Activated T-helper 1 cell treated with anti-CD3 and anti-CD28 coated beads, Interleukin-2, amount 50 U/mL, for 16 hours (primary cell): Measurements from ENCODE around the gene REPIN1.

Source experiments
- DNase-seq, 2 donors: peaks; one replicate each; pipeline ENCODE4 v3.0.0-alpha.2; 2020; ENCODE audit warnings: low read depth in 1 of 2, low spot score in 1 of 2

REPIN1 gene

DNA sequence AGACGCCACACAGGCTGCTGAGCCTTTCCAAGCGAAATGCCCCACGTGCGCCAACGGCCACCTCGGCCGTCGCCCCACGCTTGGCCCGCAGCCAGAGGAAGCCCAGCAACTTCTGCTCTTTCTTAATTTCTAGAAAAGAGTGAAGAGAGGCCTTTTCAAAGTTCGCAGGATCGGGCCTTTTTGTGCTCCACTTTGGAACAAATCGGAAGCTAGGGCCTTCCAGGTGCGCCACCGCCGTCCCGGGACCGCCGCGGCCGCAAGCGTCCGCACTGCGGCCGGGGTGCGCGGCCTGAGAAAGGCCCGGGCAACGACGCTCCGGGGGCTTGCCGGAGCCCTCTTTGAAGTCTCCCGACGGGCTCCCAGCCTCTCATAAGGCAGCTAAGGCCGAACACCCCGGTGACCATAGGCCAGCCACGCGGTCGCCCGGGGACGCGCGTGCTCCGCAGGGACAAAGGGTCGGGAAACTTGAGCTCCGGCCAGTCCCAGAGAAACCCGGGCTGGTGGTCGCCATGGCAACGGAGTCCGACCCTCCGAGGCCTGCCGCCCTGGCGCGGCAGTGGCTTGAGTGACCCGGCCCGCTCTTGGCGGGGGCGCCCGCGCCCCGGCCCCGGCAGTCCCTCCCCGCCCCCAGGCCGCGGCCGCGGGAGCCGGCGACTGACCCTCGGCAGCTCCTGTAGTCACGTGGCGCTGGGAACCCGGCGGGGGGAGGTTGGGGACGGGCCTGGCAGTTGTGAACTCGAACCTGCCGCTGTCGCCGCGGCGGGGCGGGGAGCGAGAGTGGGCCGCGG lies at the start of gene REPIN1:
REPIN1 (plus strand) TSS at position 727 of the 788 bp plus-strand sequence. CDS start 890 bp downstream, outside the sequence.
- DNase-seq: peak; percentile 55 to 67

GRCh38 chr7:150321788-150322113 lies 46.9 kb upstream of the REPIN1 start:
- no peak for DNase-seq

DNA sequence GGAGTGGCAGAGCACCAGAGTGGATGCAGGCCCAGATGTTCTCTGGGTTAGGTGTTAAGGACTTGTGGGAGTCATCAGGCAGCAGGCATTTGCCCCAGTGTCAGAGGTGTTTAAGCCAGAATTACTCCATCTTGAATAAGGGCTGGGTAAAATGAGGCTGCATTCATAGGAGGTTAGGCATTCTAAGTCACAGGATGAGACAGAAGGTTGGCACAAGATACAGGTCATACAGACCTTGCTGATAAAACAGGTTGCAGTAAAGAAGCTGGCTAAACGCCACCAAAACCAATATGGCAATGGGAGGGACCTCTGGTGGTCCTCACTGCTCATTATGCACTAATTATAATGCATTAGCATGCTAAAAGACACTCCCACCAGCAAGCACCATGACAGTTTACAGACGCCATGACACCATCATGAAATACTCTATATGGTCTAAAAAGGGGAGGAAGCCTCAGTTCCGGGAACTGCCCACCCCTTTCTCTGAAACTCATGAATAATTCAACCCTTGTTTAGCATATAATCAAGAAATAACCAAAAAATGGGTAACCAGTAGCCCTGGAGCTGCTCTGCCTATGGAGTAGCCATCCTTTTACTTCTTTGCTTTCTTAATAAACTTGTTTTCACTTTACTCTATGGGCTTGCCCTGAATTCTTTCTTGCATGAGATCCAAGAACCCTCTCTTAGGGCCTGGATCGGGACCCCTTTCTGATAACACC lies 46.3 kb upstream of the REPIN1 start:
- peak in 1 of 2 donors; percentile 25 for DNase-seq

DNA sequence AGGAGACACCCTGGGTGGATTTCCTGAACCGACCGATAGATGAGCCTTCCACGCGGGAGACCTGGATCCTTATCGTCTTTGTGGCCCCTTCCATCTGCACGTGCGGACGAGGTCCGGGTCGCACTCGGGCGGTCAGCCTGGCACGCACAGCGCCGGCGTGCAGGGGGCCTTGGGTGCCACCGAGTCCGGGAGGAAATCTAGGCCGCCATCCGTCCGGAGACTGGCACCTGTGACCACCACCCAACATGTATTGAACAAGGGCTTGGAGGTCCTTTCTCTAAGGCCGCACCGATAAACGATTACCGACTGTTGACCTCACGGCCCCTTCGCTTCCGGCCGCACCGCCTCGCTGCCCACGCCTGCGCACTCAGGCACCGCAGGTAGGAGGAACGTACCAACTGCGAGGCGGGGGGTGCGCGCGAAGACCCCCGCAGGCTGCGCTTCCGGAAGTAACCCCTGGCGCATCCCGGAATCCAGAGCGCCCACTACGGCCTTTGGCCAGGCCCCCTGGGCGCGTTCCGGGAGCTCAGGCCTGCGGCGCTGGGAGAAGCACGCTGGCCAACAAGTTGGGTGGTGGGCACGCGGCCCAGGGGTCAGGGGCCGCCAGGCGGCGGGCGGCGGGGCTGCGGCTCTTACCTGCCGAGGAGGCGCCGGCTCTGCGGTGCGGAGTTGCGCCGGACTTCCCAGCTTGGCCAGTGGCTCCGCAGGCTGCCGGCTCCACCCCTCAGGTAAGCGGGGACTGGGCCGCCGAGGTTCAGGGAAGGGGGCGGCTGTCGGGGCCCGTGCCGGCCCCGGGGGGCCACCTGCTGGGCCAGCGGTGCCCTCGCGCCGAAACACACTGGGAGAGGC lies 45.6 kb upstream of the REPIN1 start, which contains the start of the genes ACTR3C and LRRC61:
ACTR3C (minus strand) TSS at position 713 of the 849 bp plus-strand sequence. CDS start 28,249 bp downstream, outside the sequence.
LRRC61 (plus strand) TSS at position 523 of the 849 bp plus-strand sequence. CDS start 13,507 bp downstream, outside the sequence.
- peak; percentile 29 to 36 for DNase-seq

DNA sequence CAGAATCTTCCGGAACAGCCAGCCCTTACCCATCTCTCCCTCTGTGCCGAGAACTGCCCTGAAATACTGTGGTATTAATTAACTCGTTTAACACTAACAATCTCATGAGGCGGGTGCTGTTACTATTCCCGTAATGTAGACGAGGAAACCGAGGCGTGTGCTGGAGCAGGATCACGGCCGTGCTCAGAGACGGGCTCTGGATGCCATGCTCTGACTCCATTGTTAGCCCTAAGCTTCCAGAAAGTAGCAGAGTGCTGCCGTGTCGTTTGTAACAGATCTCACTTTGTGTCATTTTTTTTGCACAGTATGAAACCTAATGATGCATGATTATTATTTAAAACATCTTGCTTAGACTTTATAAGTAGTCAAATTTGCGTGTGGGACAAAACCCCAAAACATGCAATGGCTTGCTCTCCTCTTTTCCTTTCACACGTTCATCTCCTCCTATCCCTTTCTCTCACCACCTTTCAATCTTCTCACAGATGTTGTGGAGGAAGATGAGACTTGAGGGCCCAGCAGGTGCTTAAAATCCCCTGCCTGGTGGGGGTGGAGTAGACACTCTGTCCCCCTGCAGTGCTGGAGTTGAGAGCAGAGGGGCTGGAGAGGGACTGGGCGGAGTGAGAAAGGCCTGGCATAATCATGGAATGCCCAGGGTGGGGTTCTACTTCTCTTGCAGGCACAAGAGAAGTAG lies 44.8 kb upstream of the REPIN1 start:
- DNase-seq: no peak

- no peak for DNase-seq
These were observed 44.2 kb upstream of the REPIN1 start for GRCh38 chr7:150324373-150324961.

DNA sequence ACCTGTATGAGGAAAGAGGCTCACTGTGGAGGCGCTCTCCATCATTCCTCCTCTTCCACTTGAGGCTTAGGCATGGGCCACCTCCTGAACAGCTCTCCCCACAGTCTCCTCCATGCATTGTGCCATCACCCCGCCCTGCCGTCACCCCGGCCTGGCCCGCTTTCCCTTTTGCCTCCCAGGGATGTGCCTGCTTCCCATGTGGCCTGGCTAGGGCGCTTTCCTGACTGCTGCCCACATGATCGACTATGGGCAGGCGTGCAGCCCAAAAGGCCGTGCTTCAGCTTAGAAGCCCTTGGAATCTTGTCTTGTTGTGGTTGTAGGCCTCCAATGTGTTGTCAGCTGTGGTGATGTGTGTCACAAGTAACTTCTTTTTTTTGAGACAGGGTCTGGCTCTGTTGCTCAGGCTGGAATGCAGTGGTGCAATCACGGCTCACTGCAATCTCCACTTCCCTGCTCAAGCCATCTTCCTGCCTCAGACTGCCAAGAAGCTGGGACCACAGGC lies 43.5 kb upstream of the REPIN1 start:
- DNase-seq: no peak

- no peak for DNase-seq
These were observed 42.7 kb upstream of the REPIN1 start for GRCh38 chr7:150325901-150326300.

GRCh38 chr7:150326657-150327268 lies 41.9 kb upstream of the REPIN1 start:
- DNase-seq: no peak

DNA sequence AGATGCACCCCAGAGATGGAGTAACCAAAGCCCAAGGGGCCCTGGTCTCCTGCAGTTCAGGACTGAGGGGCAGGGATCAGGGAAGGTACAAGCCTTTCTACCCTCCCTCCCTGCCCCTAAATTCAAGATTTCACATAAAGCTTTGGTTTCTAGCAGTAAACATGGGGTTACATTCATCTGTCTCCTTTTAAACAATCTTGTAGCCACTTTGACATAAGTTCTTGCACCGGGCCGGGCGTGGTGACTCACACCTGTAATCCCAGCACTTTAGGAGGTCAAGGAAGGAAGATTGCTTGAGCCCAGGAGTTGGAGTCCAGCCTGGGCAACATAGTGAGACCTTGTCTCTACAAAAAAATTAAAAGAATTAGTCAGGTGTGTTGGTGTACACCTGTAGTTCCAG lies 41.3 kb upstream of the REPIN1 start:
- no peak for DNase-seq

GRCh38 chr7:150329331-150330120 lies 39.1 kb upstream of the REPIN1 start:
- no peak for DNase-seq

DNA sequence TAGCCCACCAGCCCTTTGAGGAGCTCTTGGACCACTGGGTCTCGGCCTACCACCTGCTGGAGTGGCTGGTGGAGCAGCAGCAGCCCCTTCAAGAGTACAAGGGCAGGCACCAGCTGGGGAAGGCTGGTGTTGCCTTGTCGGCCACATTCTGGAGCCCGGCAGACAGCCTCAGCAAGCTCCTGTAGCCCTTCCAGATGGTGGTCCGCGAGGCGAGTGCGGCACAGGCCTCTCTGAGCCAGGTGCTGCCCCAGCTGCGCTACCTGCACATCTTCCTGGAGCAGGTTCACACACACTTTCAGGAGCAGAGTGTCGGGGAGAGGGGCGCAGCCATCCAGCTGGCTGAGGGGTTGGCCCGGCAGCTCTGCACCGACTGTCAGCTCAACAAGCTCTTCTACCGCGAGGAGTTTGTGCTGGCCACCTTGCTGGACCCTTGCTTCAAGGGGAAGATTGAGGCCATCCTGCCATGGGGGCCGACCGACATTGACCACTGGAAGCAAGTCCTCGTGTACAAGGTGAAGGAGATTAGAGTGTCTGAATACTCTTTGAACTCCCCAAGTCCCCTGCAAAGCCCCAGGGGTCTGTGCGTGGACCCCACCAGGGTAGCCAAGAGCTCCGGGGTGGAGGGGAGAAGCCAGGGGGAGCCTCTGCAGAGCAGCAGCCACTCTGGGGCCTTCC lies 38.3 kb upstream of the REPIN1 start:
- no peak for DNase-seq

- no peak for DNase-seq
These were observed 35.6 kb upstream of the REPIN1 start for GRCh38 chr7:150332852-150333635.

GRCh38 chr7:150333659-150334058 lies 35.0 kb upstream of the REPIN1 start:
- DNase-seq: no peak

GRCh38 chr7:150334108-150334507 lies 34.5 kb upstream of the REPIN1 start:
- DNase-seq: no peak

- no peak for DNase-seq
These were observed 33.4 kb upstream of the REPIN1 start for GRCh38 chr7:150335108-150335773.

- DNase-seq: no peak
These were observed 32.9 kb upstream of the REPIN1 start for GRCh38 chr7:150335774-150336112.
